Neural progenitor cell (in vitro differentiated cells): ENCODE results near the gene DHRS3.

Experiments used
- CTCF ChIP-seq: fragments of 200-600 bp; sonication (generic); IDR thresholded peaks from 2 replicates; pipeline ENCODE4 v1.5.1; 2017; ENCODE audit warnings: antibody characterized with exemption, mild to moderate bottlenecking
- EZH2 ChIP-seq: fragments of 200-600 bp; sonication (generic); IDR thresholded peaks from 2 replicates; pipeline ENCODE4 v1.6.1; 2017; ENCODE audit warnings: antibody characterized with exemption, mild to moderate bottlenecking, moderate library complexity

- TF ChIP-seq EZH2, result no peak
- no peak for TF ChIP-seq CTCF
Observed at GRCh38 chr1:12640958-12641272, 22.9 kb upstream of the DHRS3 start.
